OCI-LY1 (cell line): ENCODE results near the gene SYT1.

Experiments used
- H2AFZ ChIP-seq: fragments of 200-600 bp; sonication (generic), shearing (Covaris generic); 2 replicates; pipeline ENCODE4 v1.6.0; 2014; ENCODE audit warnings: antibody characterized with exemption, mild to moderate bottlenecking, low read length
- H3F3A ChIP-seq: fragments of 200-600 bp; sonication (generic), shearing (Covaris generic); 2 replicates; pipeline ENCODE4 v1.6.0; 2014; ENCODE audit warnings: mild to moderate bottlenecking, antibody characterized with exemption, low read length, moderate library complexity; ENCODE audit not compliant: insufficient read depth
- H3K27ac ChIP-seq: fragments of 200-600 bp; sonication (generic); 2 replicates; pipeline ENCODE4 v1.5.1; 2014; ENCODE audit warnings: low read length, mixed run types, mild to moderate bottlenecking, low read depth; ENCODE audit not compliant: poor library complexity, severe bottlenecking
- H3K27me3 ChIP-seq: fragments of 200-600 bp; sonication (generic); 2 replicates; pipeline ENCODE4 v1.6.0; 2014; ENCODE audit warnings: antibody characterized with exemption, mild to moderate bottlenecking, low read length, moderate library complexity; ENCODE audit not compliant: insufficient read depth
- H3K36me3 ChIP-seq: fragments of 200-600 bp; sonication (generic); 2 replicates; pipeline ENCODE4 v1.6.1; 2014; ENCODE audit warnings: mild to moderate bottlenecking, antibody characterized with exemption, low read length, moderate library complexity, mixed read lengths; ENCODE audit not compliant: insufficient read depth
- H3K4me1 ChIP-seq: fragments of 200-600 bp; sonication (generic); 2 replicates; pipeline ENCODE4 v1.5.1; 2014; ENCODE audit warnings: mild to moderate bottlenecking, low read length, moderate library complexity; ENCODE audit not compliant: insufficient read depth, severe bottlenecking
- H3K4me2 ChIP-seq: fragments of 200-600 bp; sonication (generic), shearing (Covaris generic); 2 replicates; pipeline ENCODE4 v1.6.1; 2014; ENCODE audit warnings: low read length
- H3K4me3 ChIP-seq: fragments of 200-600 bp; sonication (generic); 2 replicates; pipeline ENCODE4 v1.5.1; 2014; ENCODE audit warnings: low read length, low read depth, mild to moderate bottlenecking, mixed read lengths; ENCODE audit not compliant: poor library complexity, severe bottlenecking
- H3K79me2 ChIP-seq: fragments of 200-600 bp; shearing (Covaris generic); 2 replicates; pipeline ENCODE4 v1.6.1; 2016; ENCODE audit warnings: mixed run types, low read length, mixed read lengths; ENCODE audit not compliant: insufficient read depth
- H3K9ac ChIP-seq: fragments of 200-600 bp; sonication (generic), shearing (Covaris generic); 2 replicates; pipeline ENCODE4 v1.6.1; 2014; ENCODE audit warnings: mild to moderate bottlenecking, low read length, mixed read lengths
- H3K9me2 ChIP-seq: fragments of 200-600 bp; sonication (generic), shearing (Covaris generic); 2 replicates; pipeline ENCODE4 v1.6.1; 2014; ENCODE audit warnings: low read depth, mild to moderate bottlenecking, low read length, mixed read lengths
- H3K9me3 ChIP-seq: fragments of 200-600 bp; shearing (Covaris generic); 2 replicates; pipeline ENCODE4 v1.6.1; 2014; ENCODE audit warnings: low read length, mixed read lengths
- H4K20me1 ChIP-seq: fragments of 200-600 bp; sonication (generic), shearing (Covaris generic); 2 replicates; pipeline ENCODE4 v1.6.0; 2016; ENCODE audit warnings: mild to moderate bottlenecking, low read length; ENCODE audit not compliant: insufficient read depth
- EZH2 ChIP-seq: fragments of 200-600 bp; sonication (generic), shearing (Covaris generic); IDR thresholded peaks from 2 replicates; pipeline ENCODE4 v1.8.0; 2017; ENCODE audit warnings: borderline replicate concordance, mixed run types, mild to moderate bottlenecking, antibody characterized with exemption, low read length, moderate library complexity, mixed read lengths
- TF ChIP-seq, protein P1 (sequence below): fragments of 200-600 bp; sonication (generic), shearing (Covaris generic); IDR thresholded peaks from 2 replicates; pipeline ENCODE4 v1.5.1; 2017; ENCODE audit warnings: mild to moderate bottlenecking, antibody characterized with exemption, low read length, moderate library complexity, mixed read lengths

The SYT1 gene

DNA sequence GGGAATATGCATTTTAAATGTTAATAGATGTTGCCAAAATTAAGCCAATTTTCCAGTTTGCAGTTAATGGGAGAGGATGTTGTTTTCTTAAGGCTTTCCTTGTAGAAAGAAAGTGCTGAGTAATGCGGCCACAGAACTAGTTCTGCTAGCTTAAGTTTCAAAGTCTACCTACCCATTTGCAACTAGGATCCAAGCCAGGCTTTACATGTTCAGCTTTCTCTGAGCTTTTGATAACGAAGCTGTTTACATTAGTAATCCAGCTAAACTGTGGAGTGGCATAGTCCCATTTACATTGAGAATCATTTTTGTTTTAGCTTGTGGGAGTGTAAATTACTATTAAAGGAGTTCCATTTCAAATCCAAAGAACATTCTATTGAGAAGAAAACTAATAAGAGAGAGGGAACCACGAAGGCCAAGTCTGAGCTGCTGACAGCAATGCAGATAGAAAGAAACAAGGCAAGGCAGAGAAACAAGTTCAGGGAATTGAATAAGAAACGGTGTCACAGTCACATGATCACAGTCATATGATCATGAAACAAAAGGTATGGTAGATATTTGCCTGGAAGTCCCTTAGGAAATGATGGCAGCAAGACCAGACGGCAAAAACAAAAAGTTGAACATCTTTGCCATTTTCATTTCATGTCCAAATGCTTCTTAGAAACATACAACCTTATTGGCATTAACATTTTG lies 551.3 kb downstream of the SYT1 start:
- Histone ChIP-seq H3F3A (no peaks in the 10 kb centered on the region), H3K4me1 (no peaks in the 10 kb centered on the region), H3K4me2 (no peak overlapping the region), H2AFZ (no peak overlapping the region), H3K9me3 (no peaks in the 10 kb centered on the region), H4K20me1 (no peaks in the 10 kb centered on the region), H3K27me3 (no peaks in the 10 kb centered on the region), H3K79me2 (no peaks in the 10 kb centered on the region), H3K9me2 (no peaks in the 10 kb centered on the region), H3K36me3 (no peaks in the 10 kb centered on the region), H3K27ac (no peak overlapping the region), H3K4me3 (no peak overlapping the region), H3K9ac (no peak overlapping the region)
- no peak for TF ChIP-seq EZH2
- TF ChIP-seq, protein P1, sequence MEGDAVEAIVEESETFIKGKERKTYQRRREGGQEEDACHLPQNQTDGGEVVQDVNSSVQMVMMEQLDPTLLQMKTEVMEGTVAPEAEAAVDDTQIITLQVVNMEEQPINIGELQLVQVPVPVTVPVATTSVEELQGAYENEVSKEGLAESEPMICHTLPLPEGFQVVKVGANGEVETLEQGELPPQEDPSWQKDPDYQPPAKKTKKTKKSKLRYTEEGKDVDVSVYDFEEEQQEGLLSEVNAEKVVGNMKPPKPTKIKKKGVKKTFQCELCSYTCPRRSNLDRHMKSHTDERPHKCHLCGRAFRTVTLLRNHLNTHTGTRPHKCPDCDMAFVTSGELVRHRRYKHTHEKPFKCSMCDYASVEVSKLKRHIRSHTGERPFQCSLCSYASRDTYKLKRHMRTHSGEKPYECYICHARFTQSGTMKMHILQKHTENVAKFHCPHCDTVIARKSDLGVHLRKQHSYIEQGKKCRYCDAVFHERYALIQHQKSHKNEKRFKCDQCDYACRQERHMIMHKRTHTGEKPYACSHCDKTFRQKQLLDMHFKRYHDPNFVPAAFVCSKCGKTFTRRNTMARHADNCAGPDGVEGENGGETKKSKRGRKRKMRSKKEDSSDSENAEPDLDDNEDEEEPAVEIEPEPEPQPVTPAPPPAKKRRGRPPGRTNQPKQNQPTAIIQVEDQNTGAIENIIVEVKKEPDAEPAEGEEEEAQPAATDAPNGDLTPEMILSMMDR: no peak

DNA sequence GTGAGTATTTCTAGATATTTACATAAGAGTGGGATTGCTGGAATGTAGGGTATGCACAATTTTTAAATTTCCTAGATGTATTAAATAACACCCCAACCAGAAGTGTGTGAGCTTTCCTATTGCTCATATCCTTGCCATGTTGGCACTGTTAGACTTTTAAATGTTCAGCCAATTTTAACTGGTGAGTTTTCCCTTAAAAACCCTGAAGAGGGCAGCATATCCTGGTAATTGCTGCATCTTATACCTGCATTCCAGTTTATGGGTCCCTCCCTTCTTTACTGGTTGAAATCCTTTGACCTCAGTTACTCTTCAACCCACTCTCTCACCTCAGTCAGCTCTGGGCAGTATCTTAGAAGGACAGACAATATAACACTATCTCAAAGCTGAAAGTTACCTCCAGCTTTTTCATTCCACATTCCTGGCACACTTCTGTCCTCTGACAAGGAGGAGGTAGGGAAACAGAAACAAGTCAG lies 555.6 kb downstream of the SYT1 start:
- TF ChIP-seq, protein P1: peak; percentile 44; the same call in 1 of the 2 replicates
- no peak for TF ChIP-seq EZH2
- H3K9ac ChIP-seq: no peak overlapping the region
- H3K9me2 ChIP-seq: no peaks in the 10 kb centered on the region
- H4K20me1 ChIP-seq: no peaks in the 10 kb centered on the region
- no peak overlapping the region for H3K4me3 ChIP-seq
- H3K4me1 ChIP-seq: no peaks in the 10 kb centered on the region
- H3K9me3 ChIP-seq: no peaks in the 10 kb centered on the region
- no peak overlapping the region for H3K27ac ChIP-seq
- no peaks in the 10 kb centered on the region for H3K27me3 ChIP-seq
- H3K4me2 ChIP-seq: no peak overlapping the region
- H3K79me2 ChIP-seq: no peaks in the 10 kb centered on the region
- H3K36me3 ChIP-seq: no peaks in the 10 kb centered on the region
- no peaks in the 10 kb centered on the region for H3F3A ChIP-seq
- no peak overlapping the region for H2AFZ ChIP-seq

DNA sequence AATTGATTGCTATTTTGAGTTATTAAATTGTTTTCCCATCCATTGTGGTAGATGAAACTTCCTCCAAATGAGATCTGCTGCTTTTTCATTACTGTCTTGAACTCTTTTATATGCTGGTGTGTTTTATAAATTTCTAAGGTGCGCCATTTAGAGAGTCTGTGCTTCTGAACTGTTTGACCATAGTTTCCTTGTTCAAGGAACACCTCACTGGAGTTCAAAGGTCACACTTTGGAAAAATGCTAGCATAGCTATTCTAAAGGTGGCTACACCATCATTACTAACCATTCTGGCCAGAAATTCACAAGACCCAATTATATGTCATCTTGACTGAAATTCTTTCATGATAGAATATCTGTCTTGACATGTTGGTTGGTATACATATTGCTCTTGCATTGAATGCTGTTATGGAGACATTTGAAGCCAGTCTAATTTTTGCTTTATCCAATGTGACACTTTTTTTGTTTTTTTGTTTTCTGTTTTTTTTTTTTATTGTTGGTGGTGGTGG lies 556.7 kb downstream of the SYT1 start:
- Histone ChIP-seq H3F3A (no peaks in the 10 kb centered on the region), H3K4me2 (no peak overlapping the region), H3K9me3 (no peaks in the 10 kb centered on the region), H3K36me3 (no peaks in the 10 kb centered on the region), H3K4me1 (no peaks in the 10 kb centered on the region), H3K27ac (no peak overlapping the region), H2AFZ (no peak overlapping the region), H4K20me1 (no peaks in the 10 kb centered on the region), H3K9ac (no peak overlapping the region), H3K27me3 (no peaks in the 10 kb centered on the region), H3K9me2 (no peaks in the 10 kb centered on the region), H3K4me3 (no peak overlapping the region), H3K79me2 (no peaks in the 10 kb centered on the region)
- no peak for TF ChIP-seq EZH2
- TF ChIP-seq, protein P1: no peak
